Activated naive CD8-positive, alpha-beta T cell treated with anti-CD3 and anti-CD28 coated beads, Interleukin-2, amount 50 U/mL, for 24 hours (primary cell): ENCODE results near the gene LRIG1.

Experiments
- ATAC-seq: fragments of 150-1000 bp; cut with Tn5 transposase; one replicate; pipeline ENCODE4 v1.10.0; 2021
- DNase-seq: peaks from one replicate; pipeline ENCODE4 v3.0.0; 2021
- H3K27ac Mint-ChIP-seq: one replicate; pipeline ENCODE4 v1.8.0; 2021; ENCODE audit warnings: mild to moderate bottlenecking, mixed read lengths
- H3K27me3 Mint-ChIP-seq: one replicate; pipeline ENCODE4 v1.8.0; 2021; ENCODE audit warnings: mixed read lengths
- H3K36me3 Mint-ChIP-seq: one replicate; pipeline ENCODE4 v1.8.0; 2021; ENCODE audit warnings: low read depth, mixed read lengths
- H3K4me1 Mint-ChIP-seq: one replicate; pipeline ENCODE4 v1.8.0; 2021; ENCODE audit warnings: mixed read lengths
- H3K4me3 Mint-ChIP-seq: one replicate; pipeline ENCODE4 v1.8.0; 2021; ENCODE audit warnings: mild to moderate bottlenecking, moderate library complexity, mixed read lengths
- H3K9me3 Mint-ChIP-seq: one replicate; pipeline ENCODE4 v1.8.0; 2021; ENCODE audit warnings: mixed read lengths

Gene LRIG1

DNA sequence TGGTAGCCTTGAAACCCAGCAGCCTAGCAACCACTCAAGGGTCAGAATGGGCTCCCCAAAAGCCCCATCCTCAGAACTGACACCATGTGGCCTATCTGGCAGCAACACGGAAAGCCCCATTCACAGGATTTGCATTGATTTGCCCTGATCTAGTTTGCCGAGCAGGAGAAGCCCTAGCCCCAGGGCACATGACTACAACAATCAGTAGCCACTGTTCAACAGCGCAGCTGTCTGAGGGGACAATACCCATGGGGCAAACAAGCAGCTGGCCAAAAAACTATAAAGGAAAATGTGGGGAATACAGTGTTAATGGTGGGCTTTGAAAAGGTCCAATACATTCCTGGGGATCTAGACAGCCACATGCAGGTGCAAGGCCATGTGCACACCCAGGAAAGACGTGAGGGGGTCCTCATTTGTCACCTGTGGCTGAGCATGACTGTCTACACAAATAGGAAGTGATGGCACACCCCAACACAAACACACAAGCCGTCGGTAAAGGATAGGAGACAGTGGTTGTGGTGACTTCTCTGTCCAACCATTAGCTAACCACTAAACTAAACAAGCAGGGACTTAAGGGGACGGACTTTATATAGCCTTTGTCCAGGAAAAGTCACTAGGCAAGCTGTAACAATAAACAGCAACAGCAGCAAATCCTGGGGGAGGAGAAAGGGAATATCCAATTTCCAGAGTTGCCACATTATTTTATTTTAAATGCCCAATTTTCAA is 113.7 kb downstream of the LRIG1 start:
- peak overlapping the region; percentile 49 for H3K27ac Mint-ChIP-seq
- H3K27me3 Mint-ChIP-seq = no peaks in the 10 kb centered on the region
- no peak overlapping the region for H3K4me3 Mint-ChIP-seq
- H3K4me1 Mint-ChIP-seq = peaks cover 39% of the 10 kb centered on the region
- ATAC-seq = no peak
- H3K36me3 Mint-ChIP-seq = peaks cover 60% of the 10 kb centered on the region
- H3K9me3 Mint-ChIP-seq = peaks cover 7% of the 10 kb centered on the region
- DNase-seq = no peak

GRCh38 chr3:66386011-66386924 is 114.6 kb downstream of the LRIG1 start:
- Mint-ChIP-seq H3K27ac (peak overlapping the region; percentile 49), H3K27me3 (no peaks in the 10 kb centered on the region), H3K36me3 (peaks cover 67% of the 10 kb centered on the region), H3K4me1 (peaks cover 35% of the 10 kb centered on the region), H3K9me3 (peaks cover 7% of the 10 kb centered on the region), H3K4me3 (peak overlapping the region; percentile 10)
- ATAC-seq (no peak), DNase-seq (no peak)

DNA sequence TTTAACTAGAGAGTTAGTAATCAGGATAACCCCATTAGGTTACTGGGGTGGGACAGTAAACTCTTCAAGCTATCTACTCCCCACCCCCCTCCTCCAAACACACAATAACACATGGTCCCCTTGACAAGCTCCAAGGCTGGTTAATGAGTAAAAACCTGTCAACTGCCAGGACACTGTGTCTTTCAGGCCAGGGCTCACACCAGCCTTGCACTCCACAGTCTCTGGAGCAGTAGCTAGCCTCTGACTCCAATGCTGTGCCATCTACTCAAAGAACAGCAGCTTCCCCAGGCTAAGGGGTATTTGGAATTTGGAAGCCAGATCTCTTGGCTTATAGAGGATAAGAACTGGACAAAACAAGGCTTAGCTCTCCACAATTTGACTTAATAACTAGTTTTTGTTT is 115.8 kb downstream of the LRIG1 start:
- no peak for ATAC-seq
- H3K4me3 Mint-ChIP-seq = no peak overlapping the region

DNA sequence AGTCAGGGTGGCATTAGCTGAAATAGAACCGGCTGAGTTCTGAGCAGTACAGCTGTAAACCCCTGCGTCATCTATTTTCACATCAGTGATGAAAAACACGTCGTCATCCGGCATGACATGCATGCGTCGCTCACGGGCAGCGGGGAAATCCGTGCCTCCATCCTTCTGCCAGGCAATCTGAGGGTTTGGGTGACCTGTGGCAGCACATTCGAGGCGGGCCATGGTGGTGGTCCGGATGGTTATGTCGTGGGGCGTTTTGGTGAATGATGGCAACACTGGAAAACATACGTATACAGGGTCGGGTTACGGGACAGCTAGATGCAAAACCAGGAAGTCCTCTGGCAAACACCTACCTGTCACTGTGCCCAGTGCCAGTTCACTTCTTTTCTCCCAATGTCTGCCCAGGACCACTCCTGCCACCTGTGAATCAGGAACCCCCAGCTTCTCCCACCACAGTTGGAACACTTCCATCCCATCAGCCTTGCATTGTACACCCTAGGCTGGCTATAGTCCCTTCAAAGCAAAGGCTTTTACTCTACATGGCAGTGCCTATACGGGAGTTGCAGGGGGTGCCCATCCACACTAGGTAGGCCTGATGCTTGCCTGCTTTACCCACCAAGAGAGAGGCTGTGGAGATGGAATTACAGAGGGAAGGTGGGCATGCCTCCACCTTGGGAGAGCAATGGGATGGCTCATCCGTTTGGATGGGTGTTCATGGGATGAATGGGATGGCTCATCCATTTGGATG is 116.7 kb downstream of the LRIG1 start:
- Mint-ChIP-seq H3K36me3 (peaks cover 83% of the 10 kb centered on the region), H3K9me3 (peaks cover 7% of the 10 kb centered on the region)

More for the DNA sequence above, 115.8 kb downstream of the LRIG1 start:
- no peak for DNase-seq
- H3K27me3 Mint-ChIP-seq = no peaks in the 10 kb centered on the region
- peaks cover 74% of the 10 kb centered on the region for H3K36me3 Mint-ChIP-seq
- H3K27ac Mint-ChIP-seq = no peak overlapping the region
- peaks cover 26% of the 10 kb centered on the region for H3K4me1 Mint-ChIP-seq
- H3K9me3 Mint-ChIP-seq = peaks cover 7% of the 10 kb centered on the region

DNA sequence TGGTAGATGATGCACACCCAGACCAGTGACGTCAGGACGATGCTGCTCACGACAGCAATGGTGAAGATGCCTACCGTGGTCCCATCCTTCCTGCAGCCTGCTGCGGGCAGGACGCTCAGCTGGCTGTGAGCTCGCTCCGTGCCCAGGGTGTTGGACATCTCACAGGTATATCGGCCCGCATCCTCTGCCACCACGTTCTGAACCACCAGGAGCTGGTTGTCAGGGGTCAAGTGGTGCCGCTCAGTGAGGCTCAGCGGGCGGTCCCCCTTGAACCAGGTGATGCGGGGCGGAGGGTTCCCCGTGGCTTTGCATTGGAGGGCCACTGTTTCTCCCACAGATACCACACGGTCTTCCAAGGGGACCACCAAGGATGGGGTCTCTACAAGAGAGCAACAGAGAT is 117.8 kb downstream of the LRIG1 start:
- H3K27ac Mint-ChIP-seq = no peak overlapping the region
- ATAC-seq = no peak
- H3K4me1 Mint-ChIP-seq = peaks cover 21% of the 10 kb centered on the region
- peaks cover 85% of the 10 kb centered on the region for H3K36me3 Mint-ChIP-seq
- no peaks in the 10 kb centered on the region for H3K27me3 Mint-ChIP-seq
- no peak overlapping the region for H3K4me3 Mint-ChIP-seq
- peaks cover under 1% of the 10 kb centered on the region for H3K9me3 Mint-ChIP-seq
- DNase-seq = no peak

More for the DNA sequence above, 116.7 kb downstream of the LRIG1 start:
- Mint-ChIP-seq H3K27ac (no peak overlapping the region), H3K4me1 (peaks cover 20% of the 10 kb centered on the region), H3K27me3 (no peaks in the 10 kb centered on the region), H3K4me3 (no peak overlapping the region)
- DNase-seq (no peak), ATAC-seq (no peak)

DNA sequence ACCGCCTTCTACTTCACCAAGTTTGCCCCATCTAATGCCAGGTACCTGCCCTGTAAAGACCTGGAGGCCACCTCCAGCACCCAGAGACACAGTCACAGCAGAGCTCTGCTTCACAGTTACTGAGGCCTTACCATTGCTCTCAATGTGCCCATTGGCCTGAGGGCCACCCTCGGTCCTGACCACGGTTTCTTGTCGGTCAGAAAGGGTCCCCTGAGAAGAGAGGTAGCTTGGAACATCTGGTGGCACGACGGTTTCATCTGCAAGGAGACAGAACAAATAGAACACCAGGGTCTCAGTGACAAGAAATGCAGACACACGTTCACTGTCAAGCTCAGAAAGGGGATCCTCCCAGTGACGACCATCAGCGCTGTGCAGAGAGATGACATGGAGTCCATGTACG is 118.7 kb downstream of the LRIG1 start:
- no peak overlapping the region for H3K27ac Mint-ChIP-seq
- H3K4me1 Mint-ChIP-seq = peaks cover 22% of the 10 kb centered on the region
- H3K36me3 Mint-ChIP-seq = peaks cover 92% of the 10 kb centered on the region
- no peak overlapping the region for H3K4me3 Mint-ChIP-seq
- no peak for ATAC-seq
- DNase-seq = no peak
- no peaks in the 10 kb centered on the region for H3K9me3 Mint-ChIP-seq
- no peaks in the 10 kb centered on the region for H3K27me3 Mint-ChIP-seq

DNA sequence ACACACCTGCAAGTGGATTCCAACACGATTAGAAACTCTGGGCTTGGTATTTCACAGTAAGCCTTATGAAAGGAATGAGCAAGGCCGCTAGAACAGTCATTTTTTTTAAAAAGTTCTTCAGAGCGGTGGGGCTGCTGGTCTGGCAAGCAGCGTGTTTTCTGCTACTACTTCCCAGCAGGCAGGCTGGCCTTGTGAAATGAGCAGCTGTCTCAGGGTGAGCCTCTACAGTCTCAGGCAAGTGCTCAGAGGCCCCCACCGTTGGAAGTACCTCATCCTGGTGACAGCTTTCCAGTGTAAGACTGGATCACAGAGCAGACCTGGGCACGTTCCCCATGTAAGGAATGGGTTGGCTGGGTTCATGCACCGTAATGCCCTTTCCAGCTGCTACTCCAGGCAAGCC is 119.2 kb downstream of the LRIG1 start:
- Mint-ChIP-seq H3K4me1 (peaks cover 16% of the 10 kb centered on the region), H3K36me3 (peaks cover 91% of the 10 kb centered on the region), H3K27ac (no peak overlapping the region), H3K4me3 (no peak overlapping the region), H3K27me3 (no peaks in the 10 kb centered on the region), H3K9me3 (no peaks in the 10 kb centered on the region)
- DNase-seq (no peak), ATAC-seq (no peak)

- H3K36me3 Mint-ChIP-seq = peaks cover 82% of the 10 kb centered on the region
- ATAC-seq (no peak), DNase-seq (no peak)
- H3K4me3 Mint-ChIP-seq = no peak overlapping the region
- no peak overlapping the region for H3K27ac Mint-ChIP-seq
- no peaks in the 10 kb centered on the region for H3K9me3 Mint-ChIP-seq
- H3K4me1 Mint-ChIP-seq = peaks cover 9% of the 10 kb centered on the region
- no peaks in the 10 kb centered on the region for H3K27me3 Mint-ChIP-seq
These were observed 120.5 kb downstream of the LRIG1 start for GRCh38 chr3:66380200-66380932.

GRCh38 chr3:66379565-66379964 is 121.3 kb downstream of the LRIG1 start:
- no peak overlapping the region for H3K27ac Mint-ChIP-seq
- H3K27me3 Mint-ChIP-seq = no peaks in the 10 kb centered on the region
- no peaks in the 10 kb centered on the region for H3K9me3 Mint-ChIP-seq
- H3K4me3 Mint-ChIP-seq = no peak overlapping the region
- H3K4me1 Mint-ChIP-seq = peaks cover 9% of the 10 kb centered on the region
- DNase-seq (no peak), ATAC-seq (no peak)
- H3K36me3 Mint-ChIP-seq = peaks cover 74% of the 10 kb centered on the region

DNA sequence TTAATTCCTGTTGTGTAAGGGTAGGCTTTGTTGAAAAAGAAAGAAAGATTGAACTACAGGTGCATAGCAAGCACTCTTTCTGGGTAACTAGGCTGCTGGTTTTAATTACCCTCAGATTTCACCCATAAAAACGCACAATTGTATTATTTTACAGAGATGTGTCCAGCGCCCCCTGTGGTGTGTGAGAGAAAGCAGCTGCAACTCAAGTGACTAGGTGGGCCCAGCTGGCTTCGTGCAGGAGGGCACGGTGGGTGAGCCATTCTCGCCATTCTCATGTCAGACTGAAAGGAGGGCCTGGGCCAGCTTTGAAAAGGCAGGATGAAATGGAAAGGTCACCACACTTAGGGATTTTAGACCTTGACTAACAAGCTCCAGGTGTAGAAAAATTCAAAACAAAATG is 122.6 kb downstream of the LRIG1 start:
- Mint-ChIP-seq H3K9me3 (no peaks in the 10 kb centered on the region), H3K4me3 (no peak overlapping the region), H3K4me1 (peaks cover 9% of the 10 kb centered on the region), H3K27ac (peak overlapping the region; percentile 73), H3K27me3 (no peaks in the 10 kb centered on the region), H3K36me3 (peaks cover 67% of the 10 kb centered on the region)
- DNase-seq = peak; percentile 28
- ATAC-seq = peak; percentile 29

DNA sequence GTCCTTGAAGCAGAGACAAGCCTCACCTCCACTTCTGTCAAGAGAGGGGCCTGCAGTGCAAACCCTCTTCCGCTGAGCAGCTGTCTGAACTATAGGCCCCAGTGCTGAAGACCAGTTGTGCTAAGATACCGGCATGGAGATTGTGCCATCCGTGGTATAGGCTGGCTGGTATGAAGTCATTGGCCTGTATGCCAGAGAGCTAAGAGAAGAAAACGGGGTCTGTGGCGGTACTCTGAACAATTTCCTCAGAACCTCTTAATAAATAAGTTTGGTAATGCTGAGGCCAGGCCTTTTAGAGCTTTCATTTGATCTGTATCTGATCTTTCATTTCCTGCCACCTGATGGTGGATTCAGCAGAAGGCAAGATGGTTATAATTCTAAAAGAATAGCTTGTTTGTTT is 123.0 kb downstream of the LRIG1 start:
- H3K9me3 Mint-ChIP-seq = no peaks in the 10 kb centered on the region
- H3K4me1 Mint-ChIP-seq = peaks cover 9% of the 10 kb centered on the region
- ATAC-seq (no peak), DNase-seq (no peak)
- no peaks in the 10 kb centered on the region for H3K27me3 Mint-ChIP-seq
- H3K27ac Mint-ChIP-seq = peak overlapping the region; percentile 73
- no peak overlapping the region for H3K4me3 Mint-ChIP-seq
- peaks cover 63% of the 10 kb centered on the region for H3K36me3 Mint-ChIP-seq

DNA sequence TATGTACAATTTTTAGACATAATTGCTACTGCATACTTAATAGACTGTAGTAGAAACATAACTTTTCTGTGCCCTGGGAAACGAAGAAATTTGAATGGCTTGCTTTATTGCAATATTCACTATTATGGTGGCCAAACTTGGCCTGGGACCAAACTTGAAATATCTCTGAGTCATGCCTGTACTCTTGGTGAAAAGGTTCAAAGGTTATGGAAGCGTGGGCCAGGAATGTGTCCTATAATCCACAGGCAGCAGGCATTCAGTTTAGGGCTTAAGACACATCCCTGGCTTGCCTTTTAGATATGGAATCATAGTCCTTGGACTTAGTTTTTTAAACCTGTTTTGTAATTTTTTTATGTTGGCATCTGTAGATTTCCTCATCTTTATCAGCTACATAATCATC is 124.3 kb downstream of the LRIG1 start:
- H3K36me3 Mint-ChIP-seq = peaks cover 61% of the 10 kb centered on the region
- no peaks in the 10 kb centered on the region for H3K9me3 Mint-ChIP-seq
- ATAC-seq (no peak), DNase-seq (no peak)
- H3K4me3 Mint-ChIP-seq = no peak overlapping the region
- peak overlapping the region; percentile 24 for H3K27ac Mint-ChIP-seq
- H3K4me1 Mint-ChIP-seq = peaks cover 9% of the 10 kb centered on the region
- H3K27me3 Mint-ChIP-seq = no peaks in the 10 kb centered on the region

GRCh38 chr3:66372681-66373350 is 128.0 kb downstream of the LRIG1 start:
- ATAC-seq = no peak
- H3K4me1 Mint-ChIP-seq = peaks cover 5% of the 10 kb centered on the region
- no peaks in the 10 kb centered on the region for H3K9me3 Mint-ChIP-seq
- H3K4me3 Mint-ChIP-seq = no peak overlapping the region
- peaks cover 34% of the 10 kb centered on the region for H3K36me3 Mint-ChIP-seq
- H3K27me3 Mint-ChIP-seq = no peaks in the 10 kb centered on the region
- no peak overlapping the region for H3K27ac Mint-ChIP-seq
- peak; percentile 13 for DNase-seq
